ENCODE results near the gene JOSD2.

Gene JOSD2

GRCh38 chr19:50478901-50479715, 31.9 kb downstream of the JOSD2 start:
- in situ Hi-C loops (cut with MboI; ENCODE audit: low sequenced_read_pairs) = loop anchor here (10.0 kb wide), 1 partner anchor 114 kb away; the partner anchor contains the start of gene NAPSA

GRCh38 chr19:50477751-50478515, 33.1 kb downstream of the JOSD2 start:
- in situ Hi-C loops (cut with MboI; ENCODE audit: low sequenced_read_pairs) = loop anchor here (10.0 kb wide), 1 partner anchor 113 kb away; the partner anchor contains the start of gene NAPSA

DNA sequence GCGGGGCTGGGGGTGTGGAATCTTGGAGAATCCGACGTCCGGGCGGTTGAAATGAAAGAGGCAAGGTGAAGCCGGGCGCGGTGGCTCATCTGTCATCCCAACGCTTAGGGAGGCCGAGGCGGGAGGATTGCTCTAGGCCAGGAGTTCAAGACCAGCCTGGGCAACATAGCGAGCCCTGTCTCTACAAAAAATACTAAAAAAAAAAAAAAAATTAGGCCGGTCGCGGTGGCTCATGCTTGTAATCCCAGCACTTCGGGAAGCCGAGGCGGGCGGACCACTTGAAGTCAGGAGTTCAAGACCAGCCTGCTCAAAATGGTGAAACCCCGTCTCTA, 34.1 kb downstream of the JOSD2 start:
- in situ Hi-C loops (cut with MboI; ENCODE audit: low sequenced_read_pairs) = loop anchor here (10.0 kb wide), 1 partner anchor 112 kb away; the partner anchor contains the start of gene NAPSA

- in situ Hi-C loops (cut with MboI; ENCODE audit: low sequenced_read_pairs) = loop anchor here (10.0 kb wide), 1 partner anchor 112 kb away; the partner anchor contains the start of gene NAPSA
These were observed 34.6 kb downstream of the JOSD2 start, which contains the start of the genes EMC10 and GARIN5A for GRCh38 chr19:50476224-50476906. TSS of gene EMC10 (plus strand) at chr19:50476507. CDS start at chr19:50476545, 38 bp downstream. TSS of gene GARIN5A (minus strand) at chr19:50476848. CDS start at chr19:50476388, 460 bp downstream.

DNA sequence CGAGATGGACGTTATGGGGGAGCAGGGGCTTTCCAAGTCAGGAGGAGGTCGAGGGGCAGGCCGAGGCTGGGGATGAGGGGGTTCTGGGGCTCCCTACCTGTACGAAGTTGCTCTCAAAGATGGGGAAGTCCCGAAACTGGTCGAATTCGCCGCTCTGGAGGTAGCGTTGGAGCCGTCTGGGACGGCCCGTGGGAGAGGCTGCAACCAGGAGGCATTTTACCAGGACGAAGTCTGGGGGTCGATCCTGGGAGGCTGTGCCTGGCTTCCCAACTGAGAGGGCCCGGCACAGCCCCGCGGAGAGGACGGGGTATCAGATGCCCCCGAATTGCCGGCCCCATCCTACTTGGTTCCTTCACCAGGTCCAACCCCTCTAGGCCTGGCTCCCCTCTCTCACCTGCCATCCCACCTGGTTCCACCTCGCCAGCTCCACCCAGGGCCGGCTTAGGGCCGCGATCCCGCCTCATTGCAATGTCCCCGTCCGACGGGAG, 35.2 kb downstream of the JOSD2 start:
- in situ Hi-C loops (cut with MboI; ENCODE audit: low sequenced_read_pairs) = loop anchor here (10.0 kb wide), 1 partner anchor 111 kb away; the partner anchor contains the start of gene NAPSA

GRCh38 chr19:50475101-50475568, 35.9 kb downstream of the JOSD2 start:
- in situ Hi-C loops (cut with MboI; ENCODE audit: low sequenced_read_pairs) = loop anchor here (10.0 kb wide), 1 partner anchor 110 kb away; the partner anchor contains the start of gene NAPSA

DNA sequence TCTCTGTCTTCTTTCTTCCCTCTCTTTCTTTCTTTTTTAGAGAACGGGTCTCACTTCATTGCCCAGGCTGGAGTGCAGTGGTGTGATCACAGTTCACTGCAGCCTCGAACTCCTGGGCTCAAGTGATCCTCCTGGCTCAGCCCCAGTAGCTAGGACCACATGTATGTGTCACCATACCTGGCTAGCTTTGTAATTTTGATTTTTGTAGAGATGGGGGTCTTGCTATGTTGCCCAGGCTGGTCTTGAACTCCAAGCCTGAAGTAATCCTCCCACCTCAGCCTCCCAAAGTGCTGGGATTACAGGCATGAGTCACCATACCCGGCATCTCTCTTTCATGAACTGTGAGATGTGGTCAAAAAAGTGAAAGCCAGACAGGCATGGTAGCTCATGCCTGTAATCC, 37.7 kb downstream of the JOSD2 start:
- in situ Hi-C loops (cut with MboI; ENCODE audit: low sequenced_read_pairs) = loop anchor here (10.0 kb wide), 1 partner anchor 109 kb away; the partner anchor contains the start of gene NAPSA

DNA sequence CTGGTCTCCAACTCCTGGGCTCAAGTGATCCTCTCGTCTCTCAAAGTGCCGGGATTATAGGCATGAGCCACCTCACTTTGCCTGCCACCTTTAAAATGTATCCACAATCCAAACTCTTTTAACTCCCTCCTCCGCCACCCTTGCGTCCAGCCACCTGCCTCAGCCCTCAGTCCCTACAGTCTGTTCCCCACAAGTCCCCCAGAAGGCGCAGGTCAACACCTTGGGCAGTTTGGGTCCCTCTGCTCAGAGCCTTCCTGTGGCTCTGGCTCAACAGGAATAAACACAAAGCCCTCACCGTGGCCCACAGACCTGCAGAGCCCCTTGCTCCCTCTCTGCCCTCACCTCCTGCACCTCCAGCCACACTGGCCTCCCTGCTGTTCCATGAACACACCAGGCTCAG, 42.2 kb downstream of the JOSD2 start:
- in situ Hi-C loops (cut with MboI; ENCODE audit: low sequenced_read_pairs) = no loop called here

- in situ Hi-C loops (cut with MboI; ENCODE audit: low sequenced_read_pairs) = no loop called here
These were observed 43.4 kb downstream of the JOSD2 start for GRCh38 chr19:50467566-50467965.

DNA sequence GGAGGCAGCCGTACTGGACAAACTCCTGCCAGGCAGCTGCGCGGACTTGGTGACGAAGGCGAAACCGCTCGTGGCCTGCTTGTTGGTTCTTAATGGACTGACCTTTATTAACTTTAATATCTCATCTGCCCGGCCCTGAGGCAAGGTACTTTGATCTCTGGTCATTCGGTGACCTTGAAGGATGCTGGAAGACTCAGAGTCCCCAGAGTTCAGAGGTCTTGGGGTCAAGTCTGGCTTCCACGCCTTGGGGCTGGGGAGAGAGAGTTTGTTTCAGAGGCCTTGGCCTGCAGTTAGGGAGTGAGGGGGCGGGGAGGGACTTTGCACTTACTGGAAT, 44.3 kb downstream of the JOSD2 start:
- in situ Hi-C loops (cut with MboI; ENCODE audit: low sequenced_read_pairs) = no loop called here

DNA sequence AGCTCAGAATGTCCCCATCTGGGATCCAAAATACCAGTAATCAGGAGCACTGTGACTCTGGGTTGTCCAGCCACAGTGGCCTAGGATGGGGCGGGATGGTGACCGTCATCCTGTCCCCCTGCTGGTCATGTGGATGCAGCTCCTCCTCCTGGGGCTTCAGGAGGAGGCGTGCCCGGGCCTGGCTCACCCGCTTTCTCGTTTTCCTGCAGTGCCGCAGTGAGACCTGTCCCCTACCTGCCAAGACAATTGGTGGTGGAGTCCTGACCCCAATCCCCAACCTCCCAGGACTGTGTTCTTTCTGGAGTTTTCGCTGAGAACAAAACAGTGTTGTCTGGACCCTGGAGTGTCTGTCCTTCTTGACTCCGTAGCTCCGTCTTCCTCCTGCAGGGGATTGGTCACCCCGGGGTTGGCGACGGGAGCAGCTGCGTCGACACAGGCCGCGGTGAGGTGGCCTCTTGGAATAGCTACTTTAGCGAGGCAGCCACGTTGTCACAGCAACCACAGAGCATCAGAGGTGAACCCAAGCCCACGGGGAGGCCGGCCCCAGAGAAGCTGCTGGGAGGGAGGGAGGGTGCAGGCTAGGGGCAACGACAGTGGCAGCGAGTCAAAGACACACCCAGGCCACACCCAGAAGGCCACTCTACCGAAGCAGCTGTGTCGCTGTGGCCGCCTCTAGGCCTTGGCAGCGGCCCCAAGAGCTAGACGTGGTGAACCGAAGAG, 44.8 kb downstream of the JOSD2 start:
- in situ Hi-C loops (cut with MboI; ENCODE audit: low sequenced_read_pairs) = no loop called here

GRCh38 chr19:50465000-50465399, 46.0 kb downstream of the JOSD2 start:
- in situ Hi-C loops (cut with MboI; ENCODE audit: low sequenced_read_pairs) = no loop called here

- in situ Hi-C loops (cut with MboI; ENCODE audit: low sequenced_read_pairs) = no loop called here
These were observed 46.6 kb downstream of the JOSD2 start for GRCh38 chr19:50464348-50464747.

GRCh38 chr19:50462970-50463369, 48.0 kb downstream of the JOSD2 start:
- in situ Hi-C loops (cut with MboI; ENCODE audit: low sequenced_read_pairs) = no loop called here

- in situ Hi-C loops (cut with MboI; ENCODE audit: low sequenced_read_pairs) = no loop called here
These were observed 49.7 kb downstream of the JOSD2 start for GRCh38 chr19:50461066-50461875.

GRCh38 chr19:50460161-50460765, 50.7 kb downstream of the JOSD2 start:
- in situ Hi-C loops (cut with MboI; ENCODE audit: low sequenced_read_pairs) = no loop called here

DNA sequence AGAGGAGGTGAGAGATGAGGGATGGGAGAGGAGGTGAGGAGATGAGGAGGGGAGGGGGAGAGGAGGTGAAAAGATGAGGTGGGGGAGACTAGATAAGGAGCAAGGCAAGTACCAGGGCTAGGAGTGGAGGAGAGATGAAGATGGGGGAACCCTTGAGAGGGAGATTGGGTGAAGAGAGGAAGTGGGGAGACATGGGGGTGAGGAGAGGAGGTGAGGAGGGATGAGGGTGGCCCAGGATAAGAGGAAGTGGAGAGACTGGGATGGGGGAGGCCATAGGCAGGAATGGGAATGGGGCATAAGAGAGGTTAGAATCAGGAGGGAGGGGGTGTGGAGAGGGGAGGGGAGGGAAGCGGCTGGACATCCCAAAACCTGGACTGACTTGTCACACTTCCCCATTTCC, 51.4 kb downstream of the JOSD2 start:
- in situ Hi-C loops (cut with MboI; ENCODE audit: low sequenced_read_pairs) = no loop called here

DNA sequence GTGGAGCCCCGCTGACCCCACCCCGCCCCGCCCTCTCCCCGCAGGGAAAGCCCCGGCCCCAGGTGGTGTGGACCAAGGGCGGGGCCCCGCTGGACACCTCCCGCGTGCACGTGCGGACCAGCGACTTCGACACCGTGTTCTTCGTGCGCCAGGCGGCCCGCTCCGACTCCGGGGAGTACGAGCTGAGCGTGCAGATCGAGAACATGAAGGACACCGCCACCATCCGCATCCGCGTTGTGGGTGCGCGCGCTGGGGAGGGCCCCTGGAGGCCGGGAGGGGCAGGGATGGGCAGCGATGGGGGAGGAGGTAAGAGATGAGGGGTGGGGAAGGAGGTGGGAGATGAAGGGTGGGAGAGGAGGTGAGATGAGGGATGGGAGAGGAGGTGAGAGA, 51.9 kb downstream of the JOSD2 start:
- in situ Hi-C loops (cut with MboI; ENCODE audit: low sequenced_read_pairs) = no loop called here

Data from HL-60/S4 treated with retinoic acid at 250 ng/mL for 4 days and 3 days (cell line).